SW 1271 (cell line): ENCODE data around the gene CBX3.
A peak's percentile ranks its signal among the peaks of the same experiment; 100 is the strongest.
"Not testable (repeated sequence)": the region's sequence is repeated elsewhere in the genome, so short reads cannot be mapped to it uniquely, and the experiment has no call there.

Source experiments
- DNase-seq, 2 experiments: peaks; one replicate each; lab custom pipeline; 2025; lab: John Stamatoyannopoulos, UW

CBX3 gene

DNA sequence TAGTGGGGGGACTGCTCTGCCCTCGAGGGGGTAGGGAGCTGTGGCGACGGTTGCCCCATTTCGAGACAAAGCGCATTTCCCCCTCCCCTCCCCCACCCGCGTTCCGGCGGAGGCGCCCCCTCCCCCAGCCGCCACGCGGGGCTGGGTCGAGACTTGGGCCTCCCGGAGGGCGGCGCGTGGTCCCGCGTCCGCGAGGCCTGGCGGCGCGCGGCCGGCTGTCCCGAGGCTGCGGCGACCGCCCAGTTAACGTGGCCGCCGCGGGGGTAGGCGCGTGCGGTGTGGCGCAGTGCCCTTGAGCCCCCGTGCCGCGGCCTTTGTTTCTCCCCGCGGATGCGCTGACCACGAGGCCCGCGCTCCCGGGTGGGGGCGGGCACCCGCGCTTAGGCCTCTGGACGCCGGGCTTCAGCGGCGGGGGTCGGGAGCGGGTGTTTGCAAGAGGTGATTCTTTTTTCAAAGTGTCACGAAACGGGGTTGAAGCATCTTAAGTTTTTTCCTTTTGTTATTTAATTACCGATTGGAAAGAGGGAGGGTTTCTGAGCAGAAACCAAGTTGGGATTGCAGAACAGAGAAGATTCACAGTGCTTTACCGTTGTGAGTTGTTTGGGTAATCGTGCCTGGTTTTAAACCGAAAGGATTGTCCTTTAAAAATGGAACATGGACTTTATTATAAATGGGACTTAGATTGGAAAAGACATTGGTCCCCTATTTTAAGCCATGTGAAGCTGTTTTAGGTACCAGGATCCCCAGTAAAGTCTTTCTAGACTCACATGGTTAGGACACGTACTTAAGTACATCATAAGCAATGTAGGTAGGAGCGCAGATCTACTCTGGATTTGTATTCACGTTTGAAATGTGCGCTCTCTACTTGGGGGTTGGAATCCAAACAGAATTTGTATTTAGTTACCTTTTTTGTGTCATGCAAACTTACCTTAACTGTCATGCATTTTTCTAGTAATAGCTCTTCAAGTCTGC, 760 bp downstream of the CBX3 start:
- peak in 1 of 2 experiments; percentile 59 for DNase-seq

GRCh38 chr7:26203016-26203415, 1.5 kb downstream of the CBX3 start:
- no peak for DNase-seq

- DNase-seq: no peak
Measured at GRCh38 chr7:26208040-26208439, 6.5 kb downstream of the CBX3 start.

- DNase-seq: no peak
Measured at GRCh38 chr7:26212921-26213718, 11.6 kb downstream of the CBX3 start.

GRCh38 chr7:26213807-26214515, 12.4 kb downstream of the CBX3 start:
- no peak for DNase-seq

GRCh38 chr7:26216049-26216448, 14.5 kb downstream of the CBX3 start:
- DNase-seq: no peak

- DNase-seq: no peak
Measured at GRCh38 chr7:26224359-26224758, 22.8 kb downstream of the CBX3 start.

- DNase-seq: no peak
Measured at GRCh38 chr7:26227987-26228386, 26.4 kb downstream of the CBX3 start.

DNA sequence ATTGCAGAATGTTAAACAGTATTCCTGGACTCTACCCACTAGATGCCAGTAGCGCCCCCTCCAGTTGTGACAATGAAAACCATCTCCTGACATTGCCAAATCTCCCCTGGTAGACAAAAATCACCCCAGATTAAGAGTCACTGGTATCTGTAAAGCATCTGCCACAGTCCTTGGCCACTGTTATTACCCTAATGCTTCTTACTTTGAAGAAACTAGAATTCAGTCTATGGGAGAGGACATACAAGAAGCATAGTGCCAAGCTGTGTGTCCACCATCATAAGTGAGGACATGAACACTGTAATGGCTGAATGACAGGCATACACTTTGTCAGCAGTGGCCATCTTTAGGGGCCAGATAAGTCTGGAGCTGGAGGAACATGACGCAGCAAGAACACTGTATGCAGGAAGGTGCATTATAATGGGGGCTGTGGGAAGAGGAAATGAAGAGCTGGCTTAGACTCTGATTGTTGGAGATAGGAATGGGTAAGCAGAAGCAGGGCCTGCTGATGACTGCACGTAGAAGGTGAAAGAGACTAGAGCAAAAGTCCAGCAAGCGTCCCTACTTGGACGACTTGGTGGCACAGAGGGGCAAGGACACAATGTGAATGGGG, 32.5 kb downstream of the CBX3 start:
- no peak for DNase-seq

DNA sequence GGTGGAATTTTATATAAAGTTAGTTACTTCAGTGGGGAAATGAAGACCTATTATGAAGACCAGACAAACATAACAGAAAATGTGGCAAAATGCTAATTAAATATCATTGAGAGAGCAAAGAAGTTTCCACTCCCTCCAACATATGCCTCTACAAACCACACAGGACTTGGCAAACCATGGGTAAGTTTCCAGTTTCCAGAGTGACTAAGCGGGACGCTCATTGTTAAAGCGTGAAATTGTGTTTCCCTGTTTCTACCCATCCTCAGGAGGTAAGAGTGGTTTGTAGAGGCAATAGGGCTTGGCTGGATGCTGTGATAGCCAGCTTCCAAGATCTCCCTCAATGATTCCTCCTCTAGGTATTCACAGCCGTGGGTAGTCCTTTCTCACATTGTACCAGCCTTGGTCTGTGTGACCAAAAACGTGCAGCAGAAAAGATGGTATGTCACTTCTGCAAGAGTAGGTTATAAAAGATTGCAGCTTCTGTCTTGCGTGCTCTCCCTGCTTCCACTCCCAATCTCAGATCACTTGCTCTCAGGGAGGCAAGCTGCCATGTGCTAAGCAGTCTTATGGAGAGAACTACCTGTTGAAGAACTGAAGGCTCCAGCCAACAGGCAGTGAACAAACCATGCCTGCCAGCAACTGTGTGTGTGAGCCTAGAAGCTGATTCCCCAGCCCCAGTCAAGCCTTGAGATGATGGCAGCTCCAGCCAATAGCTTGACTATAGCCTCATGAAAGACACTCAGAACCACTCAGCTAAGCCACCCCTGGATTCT, 35.7 kb downstream of the CBX3 start:
- no peak for DNase-seq

DNA sequence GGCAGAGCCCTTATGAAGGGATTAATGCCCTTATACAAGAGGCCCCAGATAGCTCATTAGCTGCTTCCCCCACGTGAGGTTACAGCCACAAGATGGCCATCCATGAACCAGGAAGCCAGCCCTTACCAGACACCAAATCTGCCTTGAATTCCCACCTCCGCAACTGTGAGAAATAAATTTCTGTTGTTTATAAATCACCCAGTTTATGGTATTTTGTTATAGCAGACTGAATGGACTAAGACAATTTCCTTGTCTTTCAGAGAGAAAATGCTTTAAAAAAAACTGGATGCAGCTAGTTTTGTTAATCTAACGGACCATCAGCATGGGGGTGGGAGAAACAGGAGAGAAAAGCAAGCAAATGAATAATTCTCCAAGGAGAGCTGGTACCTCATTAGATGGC, 36.5 kb downstream of the CBX3 start:
- DNase-seq: no peak

DNA sequence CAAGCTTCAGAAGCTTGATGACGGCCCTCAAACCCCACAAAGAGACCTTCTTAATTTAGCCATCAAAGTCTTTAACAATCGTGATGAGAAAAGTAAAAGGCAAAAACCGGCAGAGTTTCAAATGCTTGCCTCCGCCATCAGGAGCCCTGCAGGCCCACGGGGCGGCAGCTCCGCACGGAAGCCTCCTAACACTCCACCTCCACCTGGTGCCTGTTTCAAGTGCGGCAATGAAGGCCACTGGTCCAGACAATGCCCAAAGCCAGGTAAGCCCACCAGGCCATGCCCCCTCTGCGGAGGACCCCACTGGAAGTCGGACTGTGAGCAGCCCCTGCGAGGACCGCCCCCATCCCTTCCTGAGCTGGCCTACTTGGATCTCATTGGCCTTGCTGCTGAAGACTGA, 43.6 kb downstream of the CBX3 start:
- DNase-seq: no peak

DNA sequence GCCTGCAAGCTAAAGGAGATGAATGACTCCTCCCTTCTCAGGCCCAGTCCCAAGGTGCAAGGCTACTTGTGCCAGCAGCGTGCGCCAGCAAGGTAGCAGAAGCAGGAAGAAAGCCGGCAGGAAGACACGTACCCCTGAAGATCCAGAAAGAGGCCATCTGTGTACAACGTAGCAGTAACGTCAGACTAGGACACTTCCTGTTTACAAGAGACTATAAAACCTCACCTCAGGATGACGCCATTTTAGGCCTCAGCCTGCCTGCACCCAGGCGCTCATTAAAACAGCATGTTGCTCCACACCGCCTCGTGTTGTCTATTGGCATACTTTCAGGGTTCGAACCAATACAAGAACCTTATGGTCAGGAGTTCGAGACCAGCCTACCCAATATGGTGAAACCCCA, 48.7 kb downstream of the CBX3 start:
- no peak for DNase-seq

GRCh38 chr7:26261866-26262265, 60.3 kb downstream of the CBX3 start:
- DNase-seq: not testable (repeated sequence)
